Activated T-cell treated with anti-CD3 and anti-CD28 coated beads, Interleukin-2, amount 50 U/mL, for 72 hours (primary cell): ENCODE results near the gene COX18. TPM values are rescaled to one million over a fixed set of nuclear protein-coding genes. Genes with fewer than 3 reads are reported as not detected.

Source experiments
- ATAC-seq, 2 donors: fragments of 150-1000 bp; cut with Tn5 transposase; replicated peaks in 1 of 2; 2 replicates each; pipeline ENCODE4 v1.10.0; 2021; ENCODE audit warnings: moderate library complexity in 2 of 2, mild to moderate bottlenecking in 1 of 2
- DNase-seq, 2 donors: peaks; one replicate each; pipeline ENCODE4 v3.0.0; 2021 to 2022; ENCODE audit warnings: mixed read lengths in 1 of 2
- H3K27ac Mint-ChIP-seq: one replicate; pipeline ENCODE4 v1.8.0; 2022; ENCODE audit warnings: mild to moderate bottlenecking, moderate library complexity, mixed read lengths
- H3K27me3 Mint-ChIP-seq: one replicate; pipeline ENCODE4 v1.8.0; 2022; ENCODE audit warnings: low read depth, mixed read lengths
- H3K36me3 Mint-ChIP-seq, 2 donors: one replicate each; pipeline ENCODE4 v1.8.0; 2022; ENCODE audit warnings: mixed read lengths in 2 of 2, mild to moderate bottlenecking in 1 of 2; ENCODE audit not compliant: insufficient read depth in 2 of 2
- H3K4me1 Mint-ChIP-seq: one replicate; pipeline ENCODE4 v1.8.0; 2022; ENCODE audit warnings: low read depth, mixed read lengths
- H3K4me3 Mint-ChIP-seq, 2 donors: one replicate each; pipeline ENCODE4 v1.8.0; 2022; ENCODE audit warnings: mild to moderate bottlenecking in 2 of 2, mixed read lengths in 2 of 2, moderate library complexity in 2 of 2
- H3K9me3 Mint-ChIP-seq, 2 donors: one replicate each; pipeline ENCODE4 v1.8.0; 2022; ENCODE audit warnings: mixed read lengths in 2 of 2
- total RNA-seq, 2 donors: library from RNA; stranded (reverse); gene quantifications; one replicate each; pipeline ENCODE4 v1.2.3, GENCODE V29; 2022

Gene COX18
- total RNA-seq, 2 donors from 2014 or later = 19.1 to 20.3 TPM

DNA sequence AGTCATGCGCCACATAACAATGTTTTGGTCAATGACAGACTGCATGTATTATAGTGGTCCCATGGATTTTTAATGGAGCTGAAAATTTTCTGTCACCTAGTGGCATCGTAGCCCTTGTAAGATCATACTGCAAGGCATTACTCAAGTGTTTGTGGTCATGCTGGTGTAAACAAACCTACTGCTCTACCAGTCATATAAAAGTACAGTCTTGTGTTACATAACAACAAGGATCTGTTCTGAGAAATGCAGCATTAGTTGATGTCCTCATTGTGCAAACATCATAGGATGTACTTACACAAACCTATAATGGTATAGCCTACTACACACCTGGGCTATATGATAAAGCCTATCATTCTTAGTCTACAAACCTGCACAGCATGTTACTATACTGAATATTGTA, 34.6 kb downstream of the COX18 start:
- Mint-ChIP-seq H3K36me3 (peaks cover 5 to 10% of the 10 kb centered on the region in 2 donors), H3K4me3 (no peak overlapping the region), H3K4me1 (peaks cover 25% of the 10 kb centered on the region), H3K27me3 (peaks cover 5% of the 10 kb centered on the region), H3K27ac (no peak overlapping the region), H3K9me3 (peaks cover 4 to 8% of the 10 kb centered on the region in 2 donors)
- no peak for DNase-seq
- ATAC-seq = no peak

DNA sequence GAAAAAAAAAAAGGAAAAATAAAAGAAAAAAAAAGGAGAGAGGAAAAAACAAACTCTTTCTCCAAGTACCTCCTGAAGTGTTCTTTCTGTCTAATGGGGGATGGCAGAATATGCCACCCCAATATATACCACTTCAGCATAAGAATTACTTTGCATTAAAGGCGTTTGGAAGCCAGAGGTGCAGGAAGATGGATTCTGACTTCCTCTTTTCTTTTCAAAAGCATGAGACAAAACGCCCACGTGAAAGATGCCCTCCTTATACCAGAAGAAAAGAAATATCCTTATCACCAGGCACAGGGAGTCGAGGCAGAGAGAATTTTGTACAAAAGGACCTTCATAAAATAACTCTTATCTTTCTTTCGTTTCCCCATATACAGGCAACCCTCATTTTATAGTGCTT, 40.9 kb downstream of the COX18 start:
- Mint-ChIP-seq H3K27me3 (no peaks in the 10 kb centered on the region), H3K27ac (no peak overlapping the region), H3K36me3 (peaks cover 0 to 3% of the 10 kb centered on the region in 2 donors), H3K4me3 (no peak overlapping the region), H3K9me3 (no peaks in the 10 kb centered on the region), H3K4me1 (no peaks in the 10 kb centered on the region)
- DNase-seq (no peak), ATAC-seq (no peak)

DNA sequence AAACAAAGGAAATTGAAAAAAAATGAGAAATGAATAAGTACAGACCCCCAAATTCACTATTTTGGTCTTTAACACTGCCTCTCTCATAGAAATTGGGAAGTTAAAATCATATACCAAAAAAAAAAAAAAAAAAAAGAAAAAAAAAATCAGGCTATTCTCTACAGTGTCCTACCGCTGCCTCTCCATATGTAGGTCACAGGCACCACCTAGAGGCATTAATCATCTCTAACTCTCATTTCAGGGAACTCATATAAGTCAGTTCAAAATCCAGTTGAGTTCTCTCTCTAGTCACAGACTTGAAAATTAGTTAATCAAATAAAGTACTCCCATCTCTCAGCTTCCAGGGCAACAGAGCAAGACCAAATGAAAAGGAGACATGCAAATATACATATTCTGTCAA, 47.9 kb downstream of the COX18 start:
- ATAC-seq (peak; percentile 58 to 64), DNase-seq (peak in 1 of 2 donors; percentile 8)
- Mint-ChIP-seq H3K27ac (no peak overlapping the region), H3K27me3 (peaks cover 6% of the 10 kb centered on the region), H3K36me3 (no peaks in the 10 kb centered on the region), H3K4me3 (no peak overlapping the region), H3K9me3 (no peaks in the 10 kb centered on the region), H3K4me1 (no peaks in the 10 kb centered on the region)

DNA sequence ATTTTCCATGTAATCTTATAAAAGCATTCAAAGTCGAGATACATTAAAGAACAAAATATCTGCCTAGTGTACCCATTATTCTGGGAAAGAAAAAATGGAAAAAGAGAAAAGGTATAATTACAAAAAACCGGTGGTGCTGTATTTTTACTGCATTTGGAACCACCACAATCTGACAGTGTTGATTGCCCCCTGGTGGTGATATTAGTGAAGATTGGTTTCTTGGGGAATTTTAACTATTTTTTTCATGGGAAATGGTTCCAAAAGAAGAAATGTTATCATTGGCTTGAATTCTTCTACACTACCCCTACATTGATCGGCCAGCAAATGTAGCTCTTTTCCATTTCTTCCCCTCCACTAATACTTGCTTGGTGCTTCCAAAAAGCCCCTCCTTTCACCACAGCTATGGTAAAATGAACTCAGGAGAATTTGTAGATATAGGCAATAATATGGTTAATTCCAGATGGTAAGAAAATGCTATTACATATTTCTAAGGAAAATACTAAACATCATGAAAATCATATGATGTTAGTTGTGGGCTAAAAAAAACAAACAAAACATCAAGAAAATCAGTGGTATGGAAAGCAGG, 50.0 kb downstream of the COX18 start:
- peaks cover 6% of the 10 kb centered on the region for H3K27me3 Mint-ChIP-seq
- H3K4me3 Mint-ChIP-seq = no peak overlapping the region
- no peak for ATAC-seq
- no peaks in the 10 kb centered on the region for H3K36me3 Mint-ChIP-seq
- no peak overlapping the region for H3K27ac Mint-ChIP-seq
- no peaks in the 10 kb centered on the region for H3K9me3 Mint-ChIP-seq
- no peaks in the 10 kb centered on the region for H3K4me1 Mint-ChIP-seq
- DNase-seq = peak; percentile 10 to 14

DNA sequence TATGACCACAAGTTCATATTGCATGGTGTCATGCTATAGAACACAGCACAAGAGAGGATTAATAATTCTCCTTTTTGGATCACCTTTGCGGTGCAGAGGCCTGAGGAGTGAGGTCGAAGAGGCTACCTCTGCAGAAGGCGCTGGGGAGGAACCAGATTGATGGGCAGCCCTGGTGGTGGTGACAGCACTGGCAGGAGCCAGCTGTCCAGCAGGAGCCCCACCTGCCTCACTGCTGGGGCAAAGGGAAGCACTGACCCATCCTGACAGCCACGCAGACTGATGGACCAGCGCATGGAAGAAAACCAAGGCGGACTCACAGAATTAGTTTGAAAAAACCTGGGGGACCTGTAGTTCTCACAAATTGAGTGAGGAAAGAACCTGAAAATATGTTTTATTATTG, 50.9 kb downstream of the COX18 start:
- H3K27ac Mint-ChIP-seq = no peak overlapping the region
- DNase-seq (no peak), ATAC-seq (no peak)
- no peaks in the 10 kb centered on the region for H3K4me1 Mint-ChIP-seq
- no peak overlapping the region for H3K4me3 Mint-ChIP-seq
- H3K36me3 Mint-ChIP-seq = no peaks in the 10 kb centered on the region
- peaks cover 6% of the 10 kb centered on the region for H3K27me3 Mint-ChIP-seq
- H3K9me3 Mint-ChIP-seq = no peaks in the 10 kb centered on the region

DNA sequence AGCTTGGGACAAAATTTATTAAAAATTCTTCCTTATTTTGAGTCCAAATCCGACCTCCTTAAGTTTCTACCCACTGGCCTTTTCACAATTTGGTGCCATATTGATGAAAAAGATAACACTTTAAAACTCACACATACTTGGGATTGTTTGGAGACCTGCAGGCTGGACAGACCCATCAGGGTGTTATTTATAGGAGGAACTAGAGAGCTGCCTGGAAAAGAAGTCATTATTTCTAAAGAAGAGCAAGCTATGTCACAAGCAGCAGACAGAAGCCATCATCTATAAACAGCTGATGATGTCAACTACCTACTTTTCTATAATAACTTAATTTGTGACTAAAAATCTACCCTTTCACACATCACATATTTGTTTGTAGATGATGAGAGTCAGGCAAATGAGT, 56.2 kb downstream of the COX18 start:
- H3K36me3 Mint-ChIP-seq = peaks cover 2 to 7% of the 10 kb centered on the region in 2 donors
- H3K9me3 Mint-ChIP-seq = peaks cover 4 to 6% of the 10 kb centered on the region in 2 donors
- H3K27me3 Mint-ChIP-seq = peaks cover 11% of the 10 kb centered on the region
- H3K4me3 Mint-ChIP-seq = no peak overlapping the region
- ATAC-seq = no peak
- DNase-seq = no peak
- H3K27ac Mint-ChIP-seq = no peak overlapping the region
- H3K4me1 Mint-ChIP-seq = no peaks in the 10 kb centered on the region

DNA sequence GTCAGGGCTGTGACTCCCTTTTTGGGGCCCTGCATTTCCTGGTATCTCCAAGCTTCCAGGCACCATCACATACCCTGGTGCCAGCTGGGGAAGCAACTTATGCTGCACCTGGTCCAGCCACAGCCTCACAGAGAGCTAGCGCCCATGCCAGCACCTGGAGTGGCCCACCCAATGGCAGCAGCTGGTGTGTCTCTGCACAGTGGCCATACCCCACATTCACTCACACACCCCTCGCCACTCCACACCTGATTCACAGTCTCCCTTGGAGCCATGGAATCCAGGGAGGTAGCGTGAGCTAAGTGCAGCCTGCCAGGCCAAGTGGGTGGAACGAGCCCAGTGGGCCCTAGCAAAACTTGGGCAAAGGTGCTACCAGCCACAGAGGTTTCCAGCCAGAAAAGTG, 56.8 kb downstream of the COX18 start:
- no peak for DNase-seq

GRCh38 chr4:73011629-73011985, 57.9 kb downstream of the COX18 start:
- no peak overlapping the region for H3K27ac Mint-ChIP-seq
- peaks cover 2 to 7% of the 10 kb centered on the region in 2 donors for H3K36me3 Mint-ChIP-seq
- no peak overlapping the region for H3K4me3 Mint-ChIP-seq
- H3K9me3 Mint-ChIP-seq = peaks cover 4 to 6% of the 10 kb centered on the region in 2 donors
- DNase-seq (no peak), ATAC-seq (no peak)
- H3K27me3 Mint-ChIP-seq = peaks cover 15% of the 10 kb centered on the region
- H3K4me1 Mint-ChIP-seq = no peaks in the 10 kb centered on the region

More for the DNA sequence above, 56.8 kb downstream of the COX18 start:
- ATAC-seq = no peak
- Mint-ChIP-seq H3K9me3 (peaks cover 4 to 6% of the 10 kb centered on the region in 2 donors), H3K4me1 (no peaks in the 10 kb centered on the region), H3K36me3 (peaks cover 2 to 7% of the 10 kb centered on the region in 2 donors), H3K27me3 (peaks cover 11% of the 10 kb centered on the region), H3K4me3 (no peak overlapping the region), H3K27ac (no peak overlapping the region)

DNA sequence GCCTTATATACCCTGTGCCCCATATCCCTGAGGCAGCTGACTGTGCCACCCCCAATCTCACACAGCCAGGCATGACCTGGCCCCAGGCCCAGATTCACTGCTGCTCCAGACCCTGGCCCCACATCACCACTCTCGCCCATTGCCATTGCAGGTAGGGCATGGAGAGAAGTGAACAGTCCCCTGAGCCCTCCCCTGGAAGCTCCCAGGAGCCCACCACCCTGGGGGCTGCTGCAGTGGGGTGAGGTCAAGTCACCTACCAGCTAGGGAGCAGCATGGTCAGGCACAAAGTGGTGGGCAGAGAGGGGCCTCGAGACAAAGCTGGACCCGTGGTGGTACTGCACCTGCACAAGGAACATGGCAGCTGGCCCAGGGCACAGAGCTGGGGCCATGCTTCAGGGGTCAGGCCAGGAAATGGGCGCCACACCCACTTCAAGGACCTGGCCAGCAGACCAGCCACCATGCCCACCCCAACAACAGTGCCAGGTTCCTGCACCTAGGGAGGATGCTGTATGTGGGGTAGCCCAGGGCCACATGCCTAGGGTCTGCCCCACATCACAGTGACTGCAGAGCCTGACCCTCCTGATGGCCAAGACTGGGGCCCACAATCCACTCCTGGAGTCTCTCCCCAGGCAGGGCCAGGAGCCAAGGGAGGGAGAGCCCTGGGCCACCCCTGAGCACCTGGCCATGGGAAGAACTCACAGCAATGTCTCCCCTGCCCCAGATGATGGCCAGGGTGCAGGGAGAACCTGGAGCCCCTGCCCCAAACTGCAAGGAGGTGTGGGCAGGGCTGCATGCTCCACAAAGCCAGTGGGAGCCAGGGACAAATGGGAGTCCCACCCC, 58.5 kb downstream of the COX18 start:
- ATAC-seq = no peak
- no peak overlapping the region for H3K27ac Mint-ChIP-seq
- H3K27me3 Mint-ChIP-seq = peaks cover 15% of the 10 kb centered on the region
- H3K36me3 Mint-ChIP-seq = peaks cover 2 to 7% of the 10 kb centered on the region in 2 donors
- H3K4me1 Mint-ChIP-seq = no peaks in the 10 kb centered on the region
- H3K9me3 Mint-ChIP-seq = peaks cover 4 to 6% of the 10 kb centered on the region in 2 donors
- no peak for DNase-seq
- no peak overlapping the region for H3K4me3 Mint-ChIP-seq

- Mint-ChIP-seq H3K36me3 (peaks cover 2 to 7% of the 10 kb centered on the region in 2 donors), H3K27me3 (peaks cover 38% of the 10 kb centered on the region), H3K27ac (no peak overlapping the region), H3K9me3 (peaks cover 4 to 6% of the 10 kb centered on the region in 2 donors), H3K4me3 (no peak overlapping the region), H3K4me1 (no peaks in the 10 kb centered on the region)
- DNase-seq (no peak), ATAC-seq (no peak)
These were observed 61.9 kb downstream of the COX18 start for GRCh38 chr4:73007526-73008100.

DNA sequence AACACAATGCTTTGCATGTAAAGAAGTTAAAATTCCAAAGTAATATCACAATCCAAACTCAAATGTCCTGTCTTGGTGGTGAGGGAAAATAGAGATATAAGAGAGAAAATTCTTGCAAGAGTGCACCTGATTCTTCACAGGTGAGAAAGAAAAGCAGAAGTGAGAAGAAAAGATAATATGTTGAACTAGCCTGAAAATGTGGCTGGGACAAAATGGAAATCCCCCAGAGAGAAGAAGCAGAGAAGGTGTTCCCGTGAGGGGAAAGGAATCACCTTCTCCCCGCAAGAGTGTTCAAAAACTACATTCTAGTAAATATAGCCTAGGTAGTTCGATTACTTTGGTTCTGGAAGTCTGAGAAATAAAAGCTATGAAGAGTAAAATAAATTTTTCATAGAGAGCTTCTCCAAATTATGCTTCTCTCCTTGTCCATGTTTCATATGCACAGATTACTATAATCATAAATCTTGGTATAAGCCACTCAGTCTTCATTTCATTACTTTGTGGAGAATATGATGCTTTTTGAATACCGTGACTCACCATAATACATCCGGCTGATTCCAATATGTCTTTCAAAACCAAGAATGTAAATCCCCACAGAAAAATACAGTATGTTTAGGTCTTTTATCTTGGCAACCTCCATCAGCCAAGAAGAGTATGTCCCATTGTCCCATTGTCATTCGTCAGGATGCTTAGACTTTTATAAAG, 63.1 kb downstream of the COX18 start:
- Mint-ChIP-seq H3K27me3 (peaks cover 45% of the 10 kb centered on the region), H3K4me3 (no peak overlapping the region), H3K9me3 (peaks cover 4 to 6% of the 10 kb centered on the region in 2 donors), H3K27ac (no peak overlapping the region), H3K36me3 (peaks cover 2 to 7% of the 10 kb centered on the region in 2 donors), H3K4me1 (no peaks in the 10 kb centered on the region)
- ATAC-seq (no peak), DNase-seq (no peak)

- DNase-seq = no peak
These were observed 64.0 kb downstream of the COX18 start for GRCh38 chr4:73005514-73005913.

More at GRCh38 chr4:73005514-73005913, 64.0 kb downstream of the COX18 start:
- no peak for ATAC-seq
- peaks cover 2 to 7% of the 10 kb centered on the region in 2 donors for H3K36me3 Mint-ChIP-seq
- no peak overlapping the region for H3K4me3 Mint-ChIP-seq
- H3K9me3 Mint-ChIP-seq = peaks cover 4 to 6% of the 10 kb centered on the region in 2 donors
- peaks cover 51% of the 10 kb centered on the region for H3K27me3 Mint-ChIP-seq
- no peaks in the 10 kb centered on the region for H3K4me1 Mint-ChIP-seq
- H3K27ac Mint-ChIP-seq = no peak overlapping the region
